CD4-positive, alpha-beta T cell treated with Interleukin-17A for 4 hours (primary cell): ENCODE data around the gene SPDL1.
"Not testable (repeated sequence)": the region's sequence is repeated elsewhere in the genome, so short reads cannot be mapped to it uniquely, and the experiment has no call there.

ENCODE experiments used
- DNase-seq: peaks from one replicate; pipeline ENCODE4 v3.0.0-alpha.2; 2020; ENCODE audit warnings: mixed read lengths

SPDL1 gene

DNA sequence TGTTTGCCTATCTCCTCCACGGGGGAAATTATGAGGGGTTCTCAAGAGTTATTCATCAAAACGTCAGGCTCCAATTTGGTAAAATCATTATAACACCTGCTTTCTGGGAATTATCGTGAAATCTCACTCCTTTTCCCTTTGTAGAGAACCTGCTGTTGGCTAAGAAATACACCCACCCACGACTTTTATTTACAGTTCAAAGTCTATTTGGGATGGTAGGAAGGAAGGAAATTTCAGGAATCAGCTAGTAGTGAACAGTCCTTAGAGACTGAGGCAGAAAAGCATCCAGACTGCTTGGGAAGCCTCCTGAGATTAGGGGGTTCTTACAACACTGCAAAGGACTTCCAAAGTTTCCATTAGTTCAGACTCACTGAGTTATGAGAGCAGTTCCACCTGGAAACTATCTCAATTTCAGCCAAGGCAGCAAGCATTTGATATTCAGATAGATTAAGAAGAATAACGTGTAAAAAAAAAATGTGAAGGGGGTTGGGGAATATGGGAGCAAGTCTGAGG is 9.4 kb upstream of the SPDL1 start:
- no peak for DNase-seq

DNA sequence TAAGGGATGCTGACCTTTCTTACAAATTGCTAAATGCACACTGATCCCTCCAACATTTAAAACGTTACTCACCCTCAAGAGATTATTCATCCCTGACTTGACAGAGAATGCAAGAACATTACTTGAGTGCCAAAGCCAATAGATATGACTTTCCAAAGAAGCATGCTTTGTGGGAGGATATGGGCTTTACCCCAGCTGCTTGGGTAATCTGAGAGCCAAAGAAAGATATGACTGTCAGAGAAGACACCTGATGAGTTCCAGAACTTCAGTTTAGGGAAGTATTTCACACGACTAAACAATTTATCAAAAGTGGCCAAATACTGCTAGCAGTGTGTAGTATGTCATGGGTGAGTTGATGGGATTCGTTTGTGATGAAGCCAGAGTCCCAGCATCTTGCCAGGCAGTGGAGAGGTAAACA is 7.4 kb upstream of the SPDL1 start:
- DNase-seq: no peak

DNA sequence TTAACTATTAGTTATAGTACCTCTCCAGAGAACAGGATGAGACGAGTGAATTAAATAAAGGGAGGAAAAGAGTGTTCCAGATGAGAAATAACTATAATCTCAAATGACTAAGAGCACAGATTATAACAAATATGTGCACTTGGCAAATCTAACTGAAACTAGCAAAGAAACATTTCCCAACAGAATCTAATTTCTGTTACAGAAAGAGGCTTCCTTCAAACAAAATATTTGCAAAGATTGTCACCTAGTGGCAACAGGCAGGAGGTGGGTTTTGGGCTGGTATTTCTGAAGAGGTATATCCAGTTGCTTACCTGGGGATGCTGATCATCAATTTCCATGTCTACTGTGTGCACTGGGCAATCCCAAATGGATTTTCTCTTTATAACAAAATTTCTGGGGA is 5.6 kb upstream of the SPDL1 start:
- DNase-seq: no peak

DNA sequence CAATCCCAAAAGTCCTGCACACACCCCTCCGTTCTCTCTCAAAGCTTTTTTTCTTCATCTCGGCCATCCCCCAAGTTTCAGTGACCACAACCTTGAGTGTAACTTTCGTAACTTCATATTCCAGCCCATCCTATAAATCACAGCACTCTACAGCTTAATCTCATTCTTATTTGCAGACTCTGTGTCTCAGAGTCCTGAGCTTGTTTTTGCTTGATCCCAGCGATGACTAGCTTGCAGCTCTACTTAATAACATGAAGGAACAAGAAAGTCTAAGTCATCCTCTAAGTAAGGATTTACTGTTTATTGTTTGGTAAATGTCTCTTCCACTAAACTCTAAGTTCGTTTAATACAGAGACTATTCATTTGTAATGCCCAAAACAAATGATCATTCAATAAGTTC is 2.6 kb upstream of the SPDL1 start:
- no peak for DNase-seq

DNA sequence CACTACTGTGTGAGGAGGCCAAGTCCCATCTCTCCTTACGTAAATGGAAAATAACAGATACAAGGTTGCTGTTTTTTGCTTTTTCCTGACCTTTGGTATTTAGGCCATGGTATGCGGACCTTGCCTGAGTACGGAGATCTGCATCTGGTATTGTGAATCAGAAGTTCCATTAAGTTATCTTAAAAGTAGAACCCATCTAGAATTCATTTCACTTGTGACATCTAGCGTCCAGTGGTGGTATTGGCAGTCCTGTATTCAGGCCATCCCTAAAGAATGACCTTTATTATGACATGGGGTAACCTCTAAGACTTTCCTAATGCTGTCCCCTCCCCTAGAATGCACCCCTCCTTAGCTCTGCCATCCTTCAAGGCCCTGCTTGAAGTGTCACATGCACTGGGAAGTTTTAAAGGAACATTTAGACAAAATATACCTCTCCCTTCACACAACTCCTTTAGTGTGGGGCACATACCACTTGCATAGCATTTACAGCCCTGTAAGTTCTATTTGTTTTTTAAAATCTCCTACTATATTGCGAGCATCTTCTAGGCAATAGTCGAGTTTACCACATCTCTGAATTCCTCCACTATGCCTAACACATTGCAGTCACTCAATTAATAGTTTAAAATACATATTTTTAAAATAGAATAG is 1.9 kb upstream of the SPDL1 start:
- peak; percentile 64 for DNase-seq

DNA sequence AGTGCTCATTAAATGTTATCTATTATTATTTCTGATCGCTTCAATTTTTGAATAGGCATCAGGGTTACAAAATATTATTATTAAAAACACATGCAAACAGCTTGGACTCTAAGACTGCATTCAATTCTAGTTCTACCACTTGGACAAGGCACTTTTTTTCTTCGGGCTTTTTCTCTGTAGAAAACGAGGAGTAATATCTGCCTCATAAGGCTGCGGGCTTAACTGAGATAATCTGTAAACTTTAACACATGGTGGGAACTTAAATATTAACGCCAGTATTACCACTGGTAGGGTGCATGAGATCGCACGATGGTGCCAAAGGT is 511 bp upstream of the SPDL1 start:
- DNase-seq: no peak

DNA sequence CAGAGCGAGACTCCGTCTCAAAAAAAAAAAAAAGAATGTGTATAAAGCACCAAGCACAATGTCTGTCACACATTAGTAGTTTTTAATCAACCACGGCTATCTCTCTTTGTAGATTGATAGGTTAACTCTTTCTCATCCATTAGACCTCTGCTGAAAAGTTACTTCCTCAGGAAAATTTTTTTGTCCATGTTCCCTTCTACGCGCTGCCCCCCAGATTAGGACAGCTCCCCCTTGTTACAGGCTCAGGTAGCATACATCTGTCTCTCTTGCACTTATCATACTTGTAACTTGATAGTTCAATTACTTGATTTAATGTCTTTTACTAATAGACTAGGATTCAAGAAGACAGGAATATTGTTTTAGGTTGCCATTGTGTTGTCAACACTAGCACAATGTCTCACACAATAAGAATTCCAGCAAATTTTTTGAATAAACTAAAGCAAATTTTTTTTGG is 1.5 kb downstream of the SPDL1 start:
- DNase-seq: no peak

DNA sequence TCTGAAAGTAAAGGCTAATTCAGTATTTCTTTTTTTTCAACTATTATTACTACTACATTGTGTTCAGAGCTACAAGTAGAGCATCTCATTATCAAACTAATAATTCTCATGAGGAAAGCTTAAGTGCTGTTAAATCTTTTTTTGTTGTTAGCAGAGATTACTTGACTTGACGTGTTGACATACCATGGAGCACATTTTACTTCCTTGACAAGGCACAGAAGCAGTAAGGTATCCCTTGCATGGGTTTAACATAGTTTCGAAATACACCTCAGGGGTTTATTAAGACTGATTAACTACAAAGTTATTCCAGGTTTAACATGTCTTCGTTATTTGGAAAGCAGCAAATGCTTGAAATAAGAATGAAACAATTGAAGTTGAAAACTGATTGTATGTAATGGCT is 7.0 kb downstream of the SPDL1 start:
- no peak for DNase-seq

DNA sequence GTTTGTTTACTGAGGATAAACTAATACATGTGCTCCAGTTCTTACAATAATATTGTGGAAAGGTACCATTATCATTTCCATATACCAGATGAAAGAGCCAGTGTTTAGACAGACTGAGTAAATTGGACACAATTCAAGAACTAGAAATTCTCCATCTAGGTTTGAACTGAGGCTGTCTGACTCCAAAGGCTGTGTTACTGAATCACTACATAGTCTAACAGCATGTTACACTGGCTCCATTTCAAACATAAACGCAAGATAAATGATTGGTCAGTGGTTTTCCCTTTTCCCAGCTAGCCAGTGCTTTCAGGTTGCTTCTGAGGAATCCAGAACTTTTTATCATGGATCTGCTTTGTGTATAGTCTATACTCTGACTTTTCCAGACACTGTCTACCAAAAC is 8.1 kb downstream of the SPDL1 start:
- DNase-seq: no peak

DNA sequence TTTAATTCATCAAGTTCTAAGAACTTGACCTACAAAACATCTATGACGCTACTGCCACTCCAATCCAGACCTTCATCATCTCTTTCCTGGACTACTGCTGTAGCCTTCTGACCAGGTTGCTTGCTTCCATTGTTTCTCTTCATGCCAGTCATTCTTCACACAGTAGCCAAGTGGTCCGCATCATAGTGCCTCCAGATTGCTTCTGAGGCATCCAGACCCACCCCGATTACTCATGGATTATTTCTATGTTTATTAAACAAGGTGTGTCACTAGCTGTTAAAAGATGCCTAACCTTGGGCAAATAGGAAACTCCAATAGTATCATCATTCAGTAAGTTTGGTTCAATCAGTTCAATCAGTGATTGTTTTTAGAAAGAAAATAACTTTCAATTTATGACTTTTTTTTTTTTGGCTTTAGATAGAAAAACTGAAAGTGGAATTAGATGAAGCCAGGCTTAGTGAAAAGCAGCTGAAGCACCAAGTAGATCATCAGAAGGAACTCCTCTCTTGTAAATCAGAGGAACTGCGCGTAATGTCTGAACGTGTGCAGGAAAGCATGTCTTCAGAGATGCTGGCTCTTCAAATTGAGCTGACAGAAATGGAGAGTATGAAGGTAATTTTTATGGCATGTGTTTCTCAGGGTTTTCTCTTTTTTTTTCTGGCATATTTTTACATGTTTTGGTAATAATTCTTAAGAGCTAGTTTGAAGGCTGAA is 9.5 kb downstream of the SPDL1 start:
- no peak for DNase-seq

DNA sequence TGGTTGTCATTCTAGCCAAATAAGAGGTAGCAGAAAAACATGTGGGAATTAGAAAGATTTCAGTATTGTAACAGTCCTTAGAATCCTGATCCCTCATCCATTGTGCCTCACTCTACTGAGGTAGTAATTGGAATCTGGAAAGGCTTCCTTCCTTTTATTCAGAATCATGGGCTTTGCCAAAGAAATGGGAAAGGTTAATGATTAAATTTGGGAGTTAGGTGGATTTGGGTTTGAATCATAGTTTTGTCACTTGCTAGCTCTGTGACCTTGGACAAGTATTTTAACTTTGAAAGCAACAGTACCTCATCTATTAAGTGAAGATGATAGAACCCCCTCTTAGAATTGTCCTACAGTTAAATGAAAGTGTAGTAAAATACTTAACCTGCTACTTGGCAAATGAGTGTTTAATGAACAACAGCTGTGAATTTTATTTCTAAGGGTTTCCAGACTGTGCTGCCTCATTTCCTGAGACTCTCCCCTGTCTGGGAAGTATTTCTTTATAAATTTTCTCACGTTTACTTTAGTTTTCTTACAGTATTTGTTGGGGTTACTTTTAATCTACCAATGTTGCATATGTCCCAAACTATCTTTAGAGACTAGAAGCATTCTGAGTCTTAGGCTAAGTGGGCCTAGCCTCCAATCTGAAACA is 11.7 kb downstream of the SPDL1 start:
- no peak for DNase-seq

DNA sequence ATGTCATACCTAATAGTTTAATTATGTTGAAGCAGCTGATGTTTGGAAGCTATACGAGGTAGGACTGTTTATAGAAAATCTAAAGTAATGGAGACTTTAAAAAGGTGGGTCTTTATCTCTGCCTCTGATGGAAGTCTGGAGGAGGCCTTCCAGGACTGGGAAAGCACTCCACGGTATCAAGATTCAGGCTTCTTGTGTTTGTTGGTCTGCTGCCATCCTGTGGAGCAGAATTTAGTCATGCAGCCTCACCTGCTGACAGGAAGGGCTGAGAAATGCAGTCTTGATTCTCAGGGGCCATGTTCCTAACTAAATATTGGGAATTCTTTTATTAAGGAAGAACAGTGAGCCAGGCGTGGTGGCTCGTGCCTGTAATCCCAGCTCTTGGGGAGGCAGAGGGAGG is 15.9 kb downstream of the SPDL1 start:
- DNase-seq: no peak

DNA sequence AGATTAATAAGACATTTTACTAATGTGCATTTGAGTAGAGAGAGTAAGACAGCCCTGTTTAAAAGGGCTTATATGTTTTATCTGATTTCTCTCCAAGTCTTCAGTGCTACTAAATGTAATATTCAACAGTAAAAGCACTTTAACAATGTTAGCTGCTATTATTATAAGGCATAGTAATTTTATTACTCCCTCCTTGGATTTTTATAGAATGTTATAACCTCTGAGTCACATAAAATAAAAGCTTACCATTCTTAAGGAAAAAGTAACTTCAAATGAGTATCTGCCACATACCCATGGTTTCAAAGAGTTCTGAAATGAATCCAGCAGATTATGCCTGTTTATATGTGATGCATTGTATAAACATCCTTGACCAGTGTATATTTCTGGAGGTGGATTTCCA is 19.0 kb downstream of the SPDL1 start:
- DNase-seq: no peak

DNA sequence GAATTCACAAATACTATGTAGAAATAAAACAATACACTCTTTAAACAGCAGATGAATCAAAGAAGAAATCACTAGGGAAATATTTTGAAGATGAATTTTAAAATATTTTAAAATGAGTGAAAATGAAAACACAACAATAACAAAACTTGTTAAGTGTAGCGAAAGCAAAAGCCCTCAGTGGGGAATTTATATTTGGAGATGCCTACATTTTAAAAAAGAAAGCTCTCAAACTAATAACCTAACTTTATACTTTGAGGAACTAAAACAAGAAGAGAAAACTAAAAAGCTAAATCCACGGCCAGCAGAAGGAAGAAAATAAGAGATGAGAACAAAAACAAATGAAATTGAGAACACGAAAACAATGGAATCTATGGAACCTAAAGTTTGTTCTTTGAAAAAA is 22.7 kb downstream of the SPDL1 start:
- no peak for DNase-seq

DNA sequence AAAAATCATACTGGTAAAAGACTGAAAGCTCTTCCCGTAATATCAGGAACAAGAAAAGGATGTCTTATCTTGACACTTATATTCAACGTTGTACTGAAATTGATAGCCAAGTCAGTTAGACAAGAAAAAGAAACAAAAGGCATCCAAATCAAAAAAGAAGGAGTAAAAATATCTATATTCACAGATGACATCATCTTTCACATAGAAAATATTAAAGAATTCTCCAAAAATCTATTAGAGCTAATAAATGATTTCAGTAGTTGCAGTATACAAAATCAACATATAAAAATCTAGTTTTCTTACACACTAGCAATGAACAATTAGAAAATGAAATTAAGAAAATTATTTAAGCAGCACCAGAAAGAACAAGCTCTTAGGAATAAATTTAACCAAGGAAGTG is 24.3 kb downstream of the SPDL1 start:
- DNase-seq: no peak

DNA sequence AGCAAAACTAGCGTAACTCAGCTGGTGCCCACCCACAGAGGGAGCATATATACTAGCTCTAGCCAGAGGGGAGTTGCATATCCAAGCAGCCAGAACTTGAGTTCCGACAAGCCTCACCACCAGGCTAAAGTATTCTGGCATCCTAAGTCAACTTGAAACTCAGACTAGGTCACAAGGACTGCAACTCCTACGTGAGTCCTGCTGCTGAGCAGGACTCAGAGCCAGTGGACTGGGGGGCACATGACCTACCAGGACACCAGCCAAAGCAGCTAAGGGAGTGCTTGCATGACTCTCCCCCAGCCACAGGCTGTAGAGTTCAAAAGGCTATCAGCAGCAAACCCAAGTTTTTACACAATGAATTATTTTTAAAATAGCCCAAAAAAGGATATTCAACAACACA is 26.1 kb downstream of the SPDL1 start:
- DNase-seq: no peak

DNA sequence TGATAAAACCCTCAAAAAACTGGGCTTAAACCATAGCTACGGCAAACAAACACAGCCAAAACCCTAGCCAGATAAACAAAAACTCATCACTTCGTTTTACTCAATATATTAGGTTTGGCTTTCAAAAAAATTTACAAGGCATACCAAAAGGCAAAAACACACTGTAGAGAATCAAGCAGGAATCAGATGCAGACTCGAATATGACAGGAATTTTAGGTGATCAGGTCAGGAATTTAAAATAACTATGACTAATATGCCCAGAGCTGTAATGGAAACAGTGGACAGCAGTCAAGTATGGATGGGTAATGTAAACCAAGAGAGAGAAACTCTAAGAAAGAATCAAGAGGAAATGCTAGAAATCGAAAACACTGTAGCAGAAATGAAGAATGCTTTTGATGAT is 27.0 kb downstream of the SPDL1 start:
- DNase-seq: no peak

DNA sequence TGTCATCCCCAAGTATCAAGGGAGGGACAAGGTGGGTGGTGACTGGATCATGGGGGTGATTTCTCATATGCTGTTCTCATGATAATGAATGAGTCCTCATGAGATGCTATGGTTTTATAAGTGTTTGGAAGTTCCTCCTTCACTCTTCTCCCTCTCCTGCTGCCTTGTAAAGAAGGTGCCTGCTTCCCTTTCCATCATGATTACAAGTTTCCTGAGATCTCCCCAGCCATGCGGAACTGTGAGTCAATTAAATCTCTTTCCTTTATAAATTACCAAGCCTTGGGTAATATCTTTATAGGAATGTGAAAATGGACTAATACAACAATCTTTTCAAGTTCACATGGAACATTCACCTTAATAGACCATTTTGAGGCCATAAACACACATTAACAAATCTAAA is 32.0 kb downstream of the SPDL1 start:
- DNase-seq: no peak

DNA sequence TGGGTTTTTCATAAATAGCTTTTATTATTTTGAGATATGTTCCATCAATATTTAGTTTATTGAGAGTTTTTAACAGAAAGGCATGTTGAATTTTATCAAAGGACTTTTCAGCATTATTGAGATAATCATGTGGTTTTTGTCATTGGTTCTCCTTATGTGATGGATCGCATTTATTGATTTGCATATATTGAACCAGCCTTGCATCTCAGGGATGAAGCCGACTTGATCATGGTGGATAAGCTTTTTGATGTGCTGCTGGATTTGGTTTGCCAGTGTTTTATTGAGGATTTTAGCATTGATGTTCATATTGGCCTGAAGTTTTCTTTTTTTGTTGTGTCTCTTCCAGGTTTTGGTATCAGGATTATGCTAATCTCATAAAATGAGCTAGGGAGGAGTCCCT is 40.7 kb downstream of the SPDL1 start:
- not testable (repeated sequence) for DNase-seq

DNA sequence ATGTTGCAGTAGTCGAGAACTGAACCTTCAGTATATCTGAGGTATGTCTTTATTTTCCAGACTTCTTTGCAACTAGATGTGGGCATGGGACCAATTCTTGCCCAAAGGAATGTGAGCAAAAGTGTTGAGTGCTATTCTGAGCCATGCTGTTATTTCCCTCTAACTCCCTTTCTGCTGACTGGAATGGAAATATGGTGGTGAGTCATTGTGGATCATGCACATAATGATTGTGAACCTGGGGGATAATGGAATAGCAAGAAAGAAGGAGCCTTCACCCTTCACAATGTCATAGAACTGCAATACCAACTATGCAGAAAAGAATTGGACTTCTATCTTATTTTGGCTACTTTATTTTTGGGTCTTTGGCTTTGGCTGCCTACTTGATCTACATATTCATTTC is 43.2 kb downstream of the SPDL1 start:
- no peak for DNase-seq

DNA sequence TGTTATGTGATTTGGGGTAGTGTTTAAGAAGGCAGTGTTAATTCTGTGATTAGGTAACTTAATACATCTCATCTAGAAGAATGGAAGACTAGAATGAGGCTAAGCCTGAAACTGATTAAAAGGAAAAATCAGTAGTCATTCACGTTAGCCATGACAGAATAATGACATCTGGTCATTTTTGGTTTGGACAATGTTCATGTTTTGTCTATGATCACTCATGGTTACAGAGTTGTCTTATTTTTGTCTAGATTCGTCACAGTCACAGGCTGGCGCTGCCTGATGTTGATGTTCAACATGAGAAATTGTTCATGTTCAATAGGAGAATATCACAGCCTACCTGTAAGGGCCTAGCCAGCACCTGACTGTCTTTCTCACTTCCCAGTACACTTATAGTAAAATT is 44.0 kb downstream of the SPDL1 start:
- DNase-seq: no peak

DNA sequence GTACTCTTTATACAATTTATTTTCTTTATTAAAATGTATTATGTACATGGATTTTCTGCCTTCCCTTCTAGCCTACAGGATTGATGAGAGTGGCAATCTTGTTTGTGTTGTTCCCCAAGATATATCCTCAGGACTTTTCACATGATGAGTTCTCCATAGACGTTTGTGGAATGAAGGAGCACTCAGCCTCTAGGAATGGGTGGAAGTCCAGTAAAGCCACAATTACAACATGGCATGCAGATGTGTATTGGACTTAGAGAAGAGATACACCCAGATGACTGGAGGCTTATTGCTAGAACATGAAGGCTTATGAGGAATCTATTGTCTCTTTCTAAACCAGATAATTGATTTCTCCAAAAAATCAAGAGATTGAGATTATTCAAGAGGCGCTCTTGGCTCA is 45.3 kb downstream of the SPDL1 start:
- no peak for DNase-seq

DNA sequence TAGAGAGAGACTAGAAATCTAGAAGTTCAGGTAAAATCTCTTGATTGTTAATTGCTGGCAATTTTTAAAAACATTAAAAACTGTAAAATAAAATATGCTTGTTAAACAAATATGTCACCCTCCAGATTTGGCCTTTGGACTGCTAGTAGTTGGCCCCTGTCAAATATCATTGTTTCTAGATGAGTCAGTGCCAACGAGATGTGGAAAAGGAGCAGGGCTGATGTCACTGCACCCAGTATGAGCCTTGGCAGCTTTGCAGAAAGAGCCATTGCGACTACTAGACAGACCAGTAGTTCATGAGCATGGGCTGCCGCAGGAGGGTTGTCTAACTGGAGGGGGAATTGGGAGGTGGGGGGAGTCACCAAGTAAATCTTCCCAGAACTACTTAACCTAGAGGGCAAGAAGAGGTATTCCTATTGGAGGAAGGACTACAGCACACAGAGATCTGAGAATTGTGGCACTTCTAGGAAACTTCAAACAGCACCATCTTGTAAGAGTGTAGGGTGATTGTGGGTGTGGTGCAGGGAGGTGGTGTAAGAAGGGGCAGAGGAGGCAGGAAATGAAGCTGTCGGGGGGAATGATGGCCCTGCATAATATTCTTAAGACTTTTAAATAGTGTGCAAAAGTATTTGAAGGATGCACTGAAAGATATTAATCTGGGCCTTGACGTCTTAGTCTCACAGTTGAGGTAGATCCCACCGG is 46.4 kb downstream of the SPDL1 start:
- no peak for DNase-seq

DNA sequence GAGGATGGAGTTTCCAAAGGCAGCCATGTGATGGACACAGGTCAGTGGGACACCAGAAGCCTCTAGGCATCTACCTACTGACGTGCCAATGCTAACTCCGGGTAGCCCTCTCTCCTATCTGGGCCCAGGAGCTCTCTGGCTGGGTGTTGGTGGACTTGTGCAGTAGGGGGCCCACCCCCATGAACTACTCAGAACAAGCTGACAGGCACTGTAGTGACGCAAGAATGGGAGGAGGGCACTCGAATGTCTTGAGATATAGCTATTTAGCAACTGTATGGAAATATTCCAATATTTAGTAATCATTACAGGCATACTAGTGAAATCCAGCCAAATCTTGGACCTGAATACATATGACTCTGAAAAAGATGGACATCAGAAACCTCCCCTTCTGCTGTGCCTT is 47.8 kb downstream of the SPDL1 start:
- no peak for DNase-seq
